Right lobe of liver (tissue), 6 donors: ENCODE results near the gene SPAST. TPM values are rescaled to one million over a fixed set of nuclear protein-coding genes. Genes with fewer than 3 reads are reported as not detected.
A peak's percentile ranks its signal among the peaks of the same experiment; 100 is the strongest.

Source experiments
- ATAC-seq, 4 donors: fragments of 200-7000 bp; cut with Tn5 transposase; one replicate each; pipeline ENCODE4 v1.9.1; 2020; ENCODE audit warnings: mild to moderate bottlenecking in 4 of 4, moderate library complexity in 4 of 4
- DNase-seq, 3 donors: peaks; one replicate each; pipeline ENCODE4 v3.0.0-alpha.2; 2020
- H3K27ac ChIP-seq, 3 donors: fragments of 200-600 bp; one replicate each; pipeline ENCODE4 v1.8.0; 2022
- H3K27me3 ChIP-seq, 2 donors: fragments of 200-600 bp; one replicate each; pipeline ENCODE4 v1.8.0; 2022
- H3K36me3 ChIP-seq, 4 donors: fragments of 200-600 bp; sonication (generic) in 1 of 4; one replicate each; pipeline versions ENCODE4 v1.5.1 to v1.8.0; 2017 to 2022; ENCODE audit warnings: control low read depth in 1 of 4
- H3K4me1 ChIP-seq, 4 donors: fragments of 200-600 bp; sonication (generic) in 1 of 4; one replicate each; pipeline versions ENCODE4 v1.5.1 to v1.8.0; 2017 to 2022; ENCODE audit warnings: control low read depth in 1 of 4
- H3K4me3 ChIP-seq, 3 donors: fragments of 200-600 bp; one replicate each; pipeline ENCODE4 v1.8.0; 2022
- H3K9me3 ChIP-seq, 4 donors: fragments of 200-600 bp; sonication (generic) in 1 of 4; one replicate each; pipeline versions ENCODE4 v1.5.1 to v1.8.0; 2017 to 2022; ENCODE audit warnings: control low read depth in 1 of 4
- POLR2A ChIP-seq: fragments of 450-650 bp; IDR thresholded peaks from one replicate; pipeline ENCODE4 v1.6.1; 2017; ENCODE audit warnings: antibody characterized with exemption, mild to moderate bottlenecking
- WGBS: methylation state at CpG from one replicate; pipeline ENCODE4 v1.1.6; 2018; ENCODE audit warnings: low coverage, low lambda C conversion rate; ENCODE audit not compliant: insufficient coverage; ENCODE audit errors: missing lambda C conversion rate; 5-methylcytosine and 5-hydroxymethylcytosine counted together
- intact Hi-C, 2 donors: fragments of 100-400 bp; cut with DNase I; formaldehyde crosslinking; loops; one replicate each; pipeline versions ENCODE4 v1.11.2 to v1.14.1; 2022
- total RNA-seq, 6 experiments: library from RNA; depleted of rRNA in 2 of 6; stranded (reverse); fragments of >200 nt in 2 of 6; fragmentation: NEBNext Ultra II Directional in 3 of 6; extraction: Animal tissue kit (Norgen Biotek cat#: 25700) in 3 of 6; gene quantifications; one replicate each; pipeline versions ENCODE4 v1.1.0 to v1.2.4, GENCODE V29; 2016 to 2023
- TF ChIP-seq, protein P1 (sequence below), 4 donors: fragments of 200-600 bp in 3 of 4; fragments of 450-650 bp in 1 of 4; IDR thresholded peaks; one replicate each; pipeline versions ENCODE4 v1.5.1 to v1.8.0; 2016 to 2022; ENCODE audit warnings: antibody characterized with exemption in 4 of 4, mild to moderate bottlenecking in 2 of 4
- donor health status: DM: no; HTN: yes; CAD: no.
- donor health status: DM: no; HTN: no; CAD: no.
- donor health status: DM: no; HTN: no; CAD: no.
- donor health status: DM: no; HTN: yes; CAD: no.
- donor health status: DM: no; HTN: yes; CAD: no.

SPAST gene
- total RNA-seq, 6 experiments from 2014 or later = 7.7 to 11.5 (median 9.1) TPM

GRCh38 chr2:32119161-32119560 lies 55.8 kb downstream of the SPAST start:
- no peaks in the 10 kb centered on the region for H3K27me3 ChIP-seq
- TF ChIP-seq POLR2A = no peak
- TF ChIP-seq, protein P1, sequence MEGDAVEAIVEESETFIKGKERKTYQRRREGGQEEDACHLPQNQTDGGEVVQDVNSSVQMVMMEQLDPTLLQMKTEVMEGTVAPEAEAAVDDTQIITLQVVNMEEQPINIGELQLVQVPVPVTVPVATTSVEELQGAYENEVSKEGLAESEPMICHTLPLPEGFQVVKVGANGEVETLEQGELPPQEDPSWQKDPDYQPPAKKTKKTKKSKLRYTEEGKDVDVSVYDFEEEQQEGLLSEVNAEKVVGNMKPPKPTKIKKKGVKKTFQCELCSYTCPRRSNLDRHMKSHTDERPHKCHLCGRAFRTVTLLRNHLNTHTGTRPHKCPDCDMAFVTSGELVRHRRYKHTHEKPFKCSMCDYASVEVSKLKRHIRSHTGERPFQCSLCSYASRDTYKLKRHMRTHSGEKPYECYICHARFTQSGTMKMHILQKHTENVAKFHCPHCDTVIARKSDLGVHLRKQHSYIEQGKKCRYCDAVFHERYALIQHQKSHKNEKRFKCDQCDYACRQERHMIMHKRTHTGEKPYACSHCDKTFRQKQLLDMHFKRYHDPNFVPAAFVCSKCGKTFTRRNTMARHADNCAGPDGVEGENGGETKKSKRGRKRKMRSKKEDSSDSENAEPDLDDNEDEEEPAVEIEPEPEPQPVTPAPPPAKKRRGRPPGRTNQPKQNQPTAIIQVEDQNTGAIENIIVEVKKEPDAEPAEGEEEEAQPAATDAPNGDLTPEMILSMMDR (IDR thresholded peaks at IDR 0.05) = no peak
- no peak overlapping the region for H3K4me3 ChIP-seq
- H3K9me3 ChIP-seq = no peaks in the 10 kb centered on the region
- ATAC-seq (no peak), DNase-seq (no peak)
- no peak overlapping the region for H3K27ac ChIP-seq
- WGBS = 85% methylated on average over 2 of the region's 2 CpGs
- intact Hi-C loops = no loop called here
- peaks cover 0 to 12% (median 3%) of the 10 kb centered on the region in 4 donors for H3K36me3 ChIP-seq
- no peaks in the 10 kb centered on the region for H3K4me1 ChIP-seq

DNA sequence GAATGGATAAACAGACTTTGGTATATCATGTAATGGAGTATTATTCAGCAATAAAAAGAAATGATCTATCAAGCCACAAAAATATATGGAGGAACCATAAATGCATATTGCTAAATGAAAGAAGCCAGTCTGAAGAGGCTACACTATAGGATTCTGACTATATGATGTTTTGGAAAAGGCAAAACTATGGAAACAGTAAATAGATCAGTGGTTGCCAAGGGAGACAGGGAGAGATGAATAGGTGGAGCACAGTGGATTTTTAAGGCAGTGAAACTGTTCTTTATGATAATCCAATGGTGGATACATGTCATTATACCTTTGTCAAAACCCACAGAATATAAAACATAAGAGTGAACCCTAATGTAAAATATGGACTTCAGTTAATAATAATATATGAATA lies 61.3 kb downstream of the SPAST start:
- H3K27ac ChIP-seq = no peak overlapping the region
- ATAC-seq (no peak), DNase-seq (no peak)
- TF ChIP-seq POLR2A = no peak
- TF ChIP-seq, protein P1 (IDR thresholded peaks at IDR 0.05) = no peak
- H3K9me3 ChIP-seq = no peaks in the 10 kb centered on the region
- intact Hi-C loops = no loop called here
- H3K4me1 ChIP-seq = no peaks in the 10 kb centered on the region
- no peaks in the 10 kb centered on the region for H3K27me3 ChIP-seq
- no peak overlapping the region for H3K4me3 ChIP-seq
- peaks cover 0 to 11% (median 1%) of the 10 kb centered on the region in 4 donors for H3K36me3 ChIP-seq

DNA sequence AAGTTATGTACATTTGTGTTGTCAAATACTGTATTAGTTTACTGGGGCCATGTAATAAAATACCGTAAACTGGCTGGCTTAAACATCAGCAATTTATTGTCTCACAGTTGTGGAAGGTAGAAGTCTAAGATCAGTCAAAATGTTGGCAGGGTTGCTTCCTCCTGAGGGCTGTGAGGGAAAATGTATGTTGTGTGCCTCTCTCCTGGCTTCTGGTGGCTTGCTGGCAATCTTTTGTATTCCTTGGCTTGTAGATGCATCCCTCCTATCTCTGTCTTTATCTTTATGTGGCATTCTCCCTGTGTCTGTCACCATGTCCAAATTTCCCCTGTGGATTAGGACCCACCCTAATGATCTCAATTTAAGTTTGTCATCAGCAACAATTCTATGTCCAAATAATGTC lies 65.3 kb downstream of the SPAST start:
- H3K9me3 ChIP-seq = no peaks in the 10 kb centered on the region
- ATAC-seq = no peak
- H3K4me3 ChIP-seq = no peak overlapping the region
- TF ChIP-seq, protein P1 (IDR thresholded peaks at IDR 0.05) = no peak
- TF ChIP-seq POLR2A = no peak
- H3K36me3 ChIP-seq = peaks cover 0 to 11% (median under 1%) of the 10 kb centered on the region in 4 donors
- intact Hi-C loops = no loop called here
- no peak for DNase-seq
- no peaks in the 10 kb centered on the region for H3K4me1 ChIP-seq
- no peaks in the 10 kb centered on the region for H3K27me3 ChIP-seq
- no peak overlapping the region for H3K27ac ChIP-seq
- 94% methylated on average over 1 of the region's 1 CpG for WGBS

GRCh38 chr2:32129086-32129485 lies 65.7 kb downstream of the SPAST start:
- no peaks in the 10 kb centered on the region for H3K9me3 ChIP-seq
- no peaks in the 10 kb centered on the region for H3K27me3 ChIP-seq
- WGBS = 87% methylated on average over 2 of the region's 2 CpGs
- H3K27ac ChIP-seq = no peak overlapping the region
- no peak for TF ChIP-seq POLR2A
- TF ChIP-seq, protein P1 (IDR thresholded peaks at IDR 0.05) = no peak
- ATAC-seq (no peak), DNase-seq (no peak)
- intact Hi-C loops = no loop called here
- no peaks in the 10 kb centered on the region for H3K4me1 ChIP-seq
- no peak overlapping the region for H3K4me3 ChIP-seq
- peaks cover 0 to 11% (median under 1%) of the 10 kb centered on the region in 4 donors for H3K36me3 ChIP-seq

- 78% methylated on average over 7 of the region's 8 CpGs for whole genome bisulfite sequencing
- no peak overlapping the region for H3K27ac ChIP-seq
- H3K36me3 ChIP-seq = peaks cover 0 to 19% (median under 1%) of the 10 kb centered on the region in 4 donors
- H3K27me3 ChIP-seq = no peaks in the 10 kb centered on the region
- TF ChIP-seq, protein P1 (IDR thresholded peaks at IDR 0.05) = peak; percentile 31 to 33 (median 32)
- no peak for TF ChIP-seq POLR2A
- no peaks in the 10 kb centered on the region for H3K4me1 ChIP-seq
- H3K9me3 ChIP-seq = no peaks in the 10 kb centered on the region
- DNase-seq (no peak), ATAC-seq (peak; percentile 50 to 87 (median 66))
- H3K4me3 ChIP-seq = no peak overlapping the region
- intact Hi-C loops = no loop called here
Measured at GRCh38 chr2:32135409-32135808, 72.1 kb downstream of the SPAST start.
